GM12873 (cell line): ENCODE data around the gene PSKH1.

Source experiments
- CTCF ChIP-seq: IDR thresholded peaks from 2 replicates; pipeline ENCODE4 v1.5.1; 2012; ENCODE audit warnings: low read depth, mild to moderate bottlenecking, moderate library complexity, low read length, control low read depth; ENCODE audit not compliant: insufficient read depth; ENCODE audit errors: missing control alignments

Gene PSKH1

GRCh38 chr16:67957622-67958021 lies 64.6 kb downstream of the PSKH1 start:
- TF ChIP-seq CTCF = no peak

- TF ChIP-seq CTCF = no peak
These were observed 66.7 kb downstream of the PSKH1 start for GRCh38 chr16:67959536-67960329.

- TF ChIP-seq CTCF = no peak
These were observed 68.5 kb downstream of the PSKH1 start for GRCh38 chr16:67961551-67961957.

- TF ChIP-seq CTCF = no peak
These were observed 69.1 kb downstream of the PSKH1 start for GRCh38 chr16:67962135-67962534.

- TF ChIP-seq CTCF = no peak
These were observed 70.2 kb downstream of the PSKH1 start for GRCh38 chr16:67963292-67963661.

- TF ChIP-seq CTCF = no peak
These were observed 70.7 kb downstream of the PSKH1 start for GRCh38 chr16:67963662-67964321.

- TF ChIP-seq CTCF = no peak
These were observed 71.5 kb downstream of the PSKH1 start for GRCh38 chr16:67964477-67965131.
